HepG2 (cell line): ENCODE measurements around the gene TM4SF5. TPM values are rescaled to one million over a fixed set of nuclear protein-coding genes. Genes with fewer than 3 reads are reported as not detected.

Source experiments
- ATAC-seq: fragments of 200-7000 bp; cut with Tn5 transposase; 3 replicates; pipeline ENCODE4 v1.9.1; 2020; ENCODE audit warnings: mild to moderate bottlenecking, moderate library complexity
- BruUV-seq: library from RNA; stranded (reverse); fragments of 400-500 nt; replicated peaks from 2 replicates; lab custom pipeline; 2021; lab: Mats Ljungman, UMichigan
- CTCF ChIA-PET: fragments of 300-600 bp; formaldehyde crosslinking; extraction: SDS; loops from one replicate; lab custom pipeline; 2021; ENCODE audit warnings: low total read pairs, inconsistent platforms, low intra/inter-chr PET ratio; lab: Yijun Ruan, JAX
- POLR2A ChIA-PET: fragments of 350-600 bp; sonication (Branson Sonifier 250); formaldehyde crosslinking; loops from one replicate; lab custom pipeline; 2020; ENCODE audit warnings: antibody characterized with exemption, inconsistent platforms; lab: Yijun Ruan, JAX
- DNase-seq: peaks from one replicate; pipeline ENCODE4 v3.0.0-alpha.2; 2015; ENCODE audit warnings: low spot score
- FAIRE-seq: peaks from 3 replicates; lab custom pipeline; 2011; peaks lifted over from hg19 to GRCh38; lab: Jason Lieb, UNC
- H2AFZ ChIP-seq: one replicate; pipeline ENCODE4 v1.6.1; 2011; ENCODE audit warnings: low read length, inconsistent platforms
- H3K27ac ChIP-seq: fragments of 300-600 bp; 3 replicates; pipeline ENCODE4 v1.8.0; 2011; ENCODE audit warnings: mixed run types, mild to moderate bottlenecking, mixed read lengths, low read length, inconsistent platforms; ENCODE audit not compliant: insufficient read depth; ENCODE audit errors: extremely low read length
- H3K27me3 ChIP-seq, 2 experiments: fragments of 200-600 bp in 1 of 2; 2 replicates in 1 of 2; 3 replicates in 1 of 2; pipeline versions ENCODE4 v1.6.0 to v1.8.0; 2011; ENCODE audit warnings: low read length in 2 of 2, mild to moderate bottlenecking in 2 of 2, moderate library complexity in 2 of 2, inconsistent platforms in 1 of 2; ENCODE audit not compliant: insufficient read depth in 2 of 2, control insufficient read depth in 1 of 2
- H3K36me3 ChIP-seq, 2 experiments: fragments of 200-600 bp in 1 of 2; replicated peaks in 1 of 2; 2 replicates in 1 of 2; 3 replicates in 1 of 2; pipeline versions ENCODE4 v1.5.1 to v1.8.0; 2011; ENCODE audit warnings: low read length in 2 of 2, inconsistent platforms in 1 of 2; ENCODE audit not compliant: insufficient read depth in 2 of 2, control insufficient read depth in 1 of 2
- H3K4me1 ChIP-seq: 2 replicates; pipeline ENCODE4 v1.5.1; 2012; ENCODE audit warnings: low read length, inconsistent platforms; ENCODE audit not compliant: insufficient read depth
- H3K4me2 ChIP-seq: 2 replicates; pipeline ENCODE4 v1.6.0; 2011; ENCODE audit warnings: low read depth, low read length, inconsistent platforms
- H3K4me3 ChIP-seq, 3 experiments: fragments of 200-600 bp in 1 of 3; sonication (generic), shearing (Covaris generic) in 1 of 3; replicated peaks in 1 of 3; 2 replicates each; pipeline ENCODE4 v1.5.1; 2011 to 2016; ENCODE audit warnings: low read length in 3 of 3, inconsistent platforms in 2 of 3, low read depth in 2 of 3, mild to moderate bottlenecking in 2 of 3, control low read depth in 1 of 3, mixed read lengths in 1 of 3; ENCODE audit not compliant: insufficient read depth in 1 of 3
- H3K79me2 ChIP-seq: one replicate; pipeline ENCODE4 v1.6.1; 2011; ENCODE audit warnings: low read length, inconsistent platforms; ENCODE audit not compliant: insufficient read depth
- H3K9ac ChIP-seq: 2 replicates; pipeline ENCODE4 v1.6.0; 2011; ENCODE audit warnings: mild to moderate bottlenecking, low read depth, low read length, inconsistent platforms; ENCODE audit not compliant: insufficient read depth
- H3K9me3 ChIP-seq: 2 replicates; pipeline ENCODE4 v1.5.1; 2012; ENCODE audit warnings: mild to moderate bottlenecking, low read length
- H4K20me1 ChIP-seq: 2 replicates; pipeline ENCODE4 v1.6.0; 2011; ENCODE audit warnings: inconsistent platforms, mild to moderate bottlenecking, low read length, moderate library complexity; ENCODE audit not compliant: insufficient read depth
- HNRNPH1 ChIP-seq: fragments of 200-400 bp; formaldehyde crosslinking; optimal IDR thresholded peaks from 2 replicates; pipeline ENCODE3; 2017; ENCODE audit warnings: mild to moderate bottlenecking, low read depth, low read length
- KAT7 ChIP-seq: IDR thresholded peaks from 2 replicates; pipeline ENCODE4 v1.6.1; 2018; ENCODE audit warnings: borderline replicate concordance, missing compliant biosample characterization
- POLR2A ChIP-seq, 2 experiments: IDR thresholded peaks; 2 replicates each; pipeline ENCODE4 v1.6.1; 2011; ENCODE audit warnings: low read depth in 2 of 2, low read length in 2 of 2, mild to moderate bottlenecking in 1 of 2, moderate library complexity in 1 of 2; ENCODE audit not compliant: insufficient read depth in 1 of 2
- SOX6 ChIP-seq, 2 experiments: fragments of 450-650 bp in 1 of 2; sonication (generic) in 1 of 2; formaldehyde crosslinking in 1 of 2; IDR thresholded peaks; 2 replicates each; pipeline versions ENCODE4 v1.4.0 to v1.6.1; 2017 to 2020; ENCODE audit warnings: antibody characterized with exemption in 1 of 2, mild to moderate bottlenecking in 1 of 2, missing genetic modification reagents in 1 of 2
- ZC3H4 ChIP-seq: sonication (generic); formaldehyde crosslinking; IDR thresholded peaks from 2 replicates; pipeline ENCODE4 v1.4.0; 2020; ENCODE audit warnings: missing genetic modification reagents, borderline replicate concordance
- ZNF180 ChIP-seq: sonication (generic); formaldehyde crosslinking; IDR thresholded peaks from 2 replicates; pipeline ENCODE4 v1.4.0; 2020; ENCODE audit warnings: low read depth, missing genetic modification reagents, borderline replicate concordance
- ZNF317 ChIP-seq: sonication (generic); formaldehyde crosslinking; IDR thresholded peaks from 2 replicates; pipeline ENCODE4 v1.5.0; 2020; ENCODE audit warnings: mild to moderate bottlenecking, missing genetic modification reagents
- ZNF782 ChIP-seq: sonication (generic); formaldehyde crosslinking; IDR thresholded peaks from 2 replicates; pipeline ENCODE4 v1.4.0; 2020; ENCODE audit warnings: missing genetic modification reagents, mild to moderate bottlenecking, borderline replicate concordance
- WGBS: methylation state at CpG from one replicate; pipeline ENCODE4 v1.1.6; 2017; ENCODE audit warnings: low lambda C conversion rate; 5-methylcytosine and 5-hydroxymethylcytosine counted together
- in situ Hi-C: cut with HindIII; loops from 2 replicates; pipeline ENCODE4 v1.10.0; 2017; ENCODE audit warnings: low pct_unique_long_range_greater_than_20kb; ENCODE audit not compliant: extremely low pct_ligation_motif_present
- intact Hi-C: fragments of 100-400 bp; cut with micrococcal nuclease; formaldehyde crosslinking; loops from one replicate; pipeline ENCODE4 v1.10.0; 2022; ENCODE audit not compliant: unreplicated experiment
- polyA plus RNA-seq, 8 experiments: library from polyadenylated mRNA; depleted of rRNA in 3 of 8; stranded (reverse) in 7 of 8; unstranded in 1 of 8; fragments of >200 nt; fragmentation: Illumina TruSeq in 4 of 8; extraction: Trizol in 4 of 8; gene quantifications; 2 replicates each; pipeline versions ENCODE4 v1.2.1 to v1.2.3, GENCODE V29; 2011 to 2016; ENCODE audit warnings: low read depth in 4 of 8, missing spikeins in 1 of 8, mixed read lengths in 1 of 8; ENCODE audit not compliant: insufficient read depth in 1 of 8
- total RNA-seq, 5 experiments: library from RNA; depleted of rRNA; stranded (reverse); fragments of >200 nt; fragmentation: Illumina TruSeq; extraction: Trizol; gene quantifications; 2 replicates each; pipeline ENCODE4 v1.2.3, GENCODE V29; 2016; ENCODE audit warnings: low read depth in 1 of 5
- TF ChIP-seq, protein P1 (sequence below): sonication (generic); formaldehyde crosslinking; IDR thresholded peaks from 2 replicates; pipeline ENCODE4 v1.9.0; 2021; ENCODE audit warnings: missing genetic modification reagents, mild to moderate bottlenecking, borderline replicate concordance

TM4SF5 gene
- total and polyA plus RNA-seq, 2 of the 13 experiments (the other 11 are each of a cell fraction or from before 2014, with no cell fraction given), result 30.1 to 126 TPM

DNA sequence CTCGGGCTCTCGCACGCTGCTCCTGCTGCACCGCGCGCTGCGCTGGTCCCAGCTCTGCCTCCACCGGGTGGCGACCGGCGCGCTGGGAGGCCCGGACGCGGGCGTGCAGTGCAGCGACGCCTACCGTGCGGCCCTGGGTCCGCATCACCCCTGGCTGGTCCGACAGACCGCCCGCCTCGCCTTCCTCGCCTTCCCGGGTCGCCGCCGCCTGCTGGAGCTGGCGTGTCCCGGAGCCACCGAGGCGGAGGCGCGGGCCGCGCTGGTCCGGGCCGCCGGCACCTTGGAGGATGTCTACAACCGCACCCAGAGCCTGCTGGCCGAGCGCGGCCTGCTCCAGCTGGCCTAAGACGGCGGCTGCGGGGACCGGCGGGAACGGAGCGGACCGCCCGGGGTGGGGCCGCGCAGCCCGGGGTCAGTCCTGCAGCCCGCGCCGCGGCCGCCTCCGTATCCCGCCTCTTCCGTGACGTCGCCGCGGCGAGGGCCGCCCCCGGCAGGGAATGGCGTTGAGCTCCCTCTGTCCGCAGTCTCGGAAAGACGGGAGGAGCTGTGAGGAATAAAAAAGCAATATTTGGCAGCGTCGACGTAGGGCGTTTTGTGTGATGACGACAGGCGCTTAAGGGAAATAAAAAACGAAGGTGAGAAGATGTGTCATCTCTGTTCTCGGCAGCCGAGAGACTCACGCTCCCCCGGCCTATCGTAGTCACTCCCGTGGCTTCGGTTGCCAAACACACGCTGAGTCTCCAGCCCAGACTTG lies 18.4 kb downstream of the TM4SF5 start (continued):
- TF ChIP-seq, protein P1, sequence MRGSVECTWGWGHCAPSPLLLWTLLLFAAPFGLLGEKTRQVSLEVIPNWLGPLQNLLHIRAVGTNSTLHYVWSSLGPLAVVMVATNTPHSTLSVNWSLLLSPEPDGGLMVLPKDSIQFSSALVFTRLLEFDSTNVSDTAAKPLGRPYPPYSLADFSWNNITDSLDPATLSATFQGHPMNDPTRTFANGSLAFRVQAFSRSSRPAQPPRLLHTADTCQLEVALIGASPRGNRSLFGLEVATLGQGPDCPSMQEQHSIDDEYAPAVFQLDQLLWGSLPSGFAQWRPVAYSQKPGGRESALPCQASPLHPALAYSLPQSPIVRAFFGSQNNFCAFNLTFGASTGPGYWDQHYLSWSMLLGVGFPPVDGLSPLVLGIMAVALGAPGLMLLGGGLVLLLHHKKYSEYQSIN (CRISPR knock-in tag), result 0 out of 2 replicates have a peak, but pooled peaks have one; percentile 36
- TF ChIP-seq ZNF180 (CRISPR knock-in tag) (no peak), ZNF782 (CRISPR knock-in tag) (0 out of 2 replicates have a peak, but pooled peaks have one; percentile 36), KAT7 (CRISPR knock-in tag) (0 out of 2 replicates have a peak, but pooled peaks have one; percentile 64)

DNA sequence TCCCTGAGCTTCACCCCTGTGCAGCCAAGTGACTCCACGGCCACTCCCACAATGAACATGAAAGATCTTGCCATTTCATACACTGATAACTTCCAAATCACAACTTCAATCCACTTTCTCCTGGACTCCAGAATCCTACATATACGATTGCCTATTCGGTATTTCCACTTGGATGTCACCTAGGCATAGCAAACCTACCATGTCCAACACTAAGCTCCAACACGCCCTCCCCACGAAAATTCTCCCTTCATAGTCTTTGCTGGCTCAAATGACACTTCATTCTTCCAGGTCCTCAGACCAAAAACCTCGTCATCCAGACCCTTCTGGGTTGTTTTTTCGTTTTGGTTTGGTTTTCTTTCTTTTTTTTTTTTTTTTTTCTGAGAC lies 19.0 kb downstream of the TM4SF5 start:
- no peaks in the 10 kb centered on the region for H4K20me1 ChIP-seq
- H2AFZ ChIP-seq, result no peak overlapping the region
- no TSS peak for BruUV-seq
- peak overlapping the region in 2 of 3 experiments; percentile 91 to 94; a peak in 4 of 6 replicates for H3K4me3 ChIP-seq
- no peaks in the 10 kb centered on the region for H3K9me3 ChIP-seq
- in situ Hi-C loops, result no loop called here
- 82% methylated on average over 7 of the region's 7 CpGs for WGBS
- H3K27ac ChIP-seq, result peak overlapping the region; percentile 96
- no peaks in the 10 kb centered on the region; a peak in 1 of 5 replicates for H3K27me3 ChIP-seq
- H3K36me3 ChIP-seq, result no peaks in the 10 kb centered on the region; a peak in 2 of 5 replicates
- peaks cover 15% of the 10 kb centered on the region for H3K79me2 ChIP-seq
- no peak for ATAC-seq
- no peak for TF ChIP-seq SOX6 (IDR thresholded peaks at IDR 0.05)
- TF ChIP-seq SOX6 (CRISPR knock-in tag; IDR thresholded peaks at IDR 0.05), result peak; percentile 40
- TF ChIP-seq ZC3H4 (CRISPR knock-in tag), result peak; percentile 83; the same call in 1 of the 2 replicates
- TF ChIP-seq POLR2A (IDR thresholded peaks at IDR 0.05; ENCODE audit: insufficient read depth in 1 of 2, low read depth in 2 of 2, low read length in 2 of 2), result peak in 1 of 2 experiments; percentile 37; a peak in 1 of 4 replicates
- no peak for TF ChIP-seq HNRNPH1
- TF ChIP-seq ZNF317 (CRISPR knock-in tag), result 0 out of 2 replicates have a peak, but pooled peaks have one; percentile 31
- TF ChIP-seq, all 625 proteins: peak for 4
- FAIRE-seq, result no peak
- Histone ChIP-seq H3K4me2 (peak overlapping the region; percentile 96), H3K9ac (peak overlapping the region; percentile 97), H3K4me1 (peaks cover 34% of the 10 kb centered on the region)
- ChIA-PET POLR2A (interaction anchor here (0.5 to 6.4 kb wide), 19 partner anchors 10 to 149 kb away, joined by 3 to 317 read pairs (median 8); partner anchors contain the start of genes ARRB2, CXCL16, MED11 and MINK1), CTCF (interaction anchor here (1.8 to 4.1 kb wide), 4 partner anchors 58 to 98 kb away, joined by 8 to 51 read pairs (median 10); partner anchors contain the start of genes ARRB2 and MED11)
- intact Hi-C loops, result no loop called here
- DNase-seq, result no peak
